ENCODE measurements around the gene RPS6KA2.

RPS6KA2 gene

GRCh38 chr6:166618251-166618650, 8.8 kb downstream of the RPS6KA2 start:
- DNase-seq (ENCODE audit: extremely low spot score): no peak
- TF ChIP-seq CTCF (IDR thresholded peaks at IDR 0.05; ENCODE audit: control extremely low read depth, extremely low read depth, low read depth, missing control alignments): no peak
- POLR2A ChIA-PET: no interaction called here
- CTCF ChIA-PET: interaction anchor here (1.1 kb wide), 1 partner anchor 10 kb away, joined by 3 read pairs; no protein-coding TSS in a partner anchor

GRCh38 chr6:166617359-166617758, 9.7 kb downstream of the RPS6KA2 start:
- POLR2A ChIA-PET: no interaction called here
- no peak for TF ChIP-seq CTCF (IDR thresholded peaks at IDR 0.05; ENCODE audit: control extremely low read depth, extremely low read depth, low read depth, missing control alignments)
- DNase-seq (ENCODE audit: extremely low spot score): no peak
- CTCF ChIA-PET: interaction anchor here (1.1 kb wide), 1 partner anchor 11 kb away, joined by 3 read pairs; no protein-coding TSS in a partner anchor

GRCh38 chr6:166616261-166617238, 10.5 kb downstream of the RPS6KA2 start:
- ChIA-PET POLR2A (no interaction called here), CTCF (no interaction called here)
- no peak for DNase-seq (ENCODE audit: extremely low spot score)
- TF ChIP-seq CTCF (IDR thresholded peaks at IDR 0.05; ENCODE audit: control extremely low read depth, extremely low read depth, low read depth, missing control alignments): no peak

- POLR2A ChIA-PET: no interaction called here
- DNase-seq (ENCODE audit: extremely low spot score): no peak
- CTCF ChIA-PET: no interaction called here
- no peak for TF ChIP-seq CTCF (IDR thresholded peaks at IDR 0.05; ENCODE audit: control extremely low read depth, extremely low read depth, low read depth, missing control alignments)
These were observed 11.8 kb downstream of the RPS6KA2 start for GRCh38 chr6:166615059-166615770.

- ChIA-PET CTCF (no interaction called here), POLR2A (no interaction called here)
- DNase-seq (ENCODE audit: extremely low spot score): no peak
- TF ChIP-seq CTCF (IDR thresholded peaks at IDR 0.05; ENCODE audit: control extremely low read depth, extremely low read depth, low read depth, missing control alignments): no peak
These were observed 12.5 kb downstream of the RPS6KA2 start for GRCh38 chr6:166614589-166614988.

- POLR2A ChIA-PET: no interaction called here
- no peak for TF ChIP-seq CTCF (IDR thresholded peaks at IDR 0.05; ENCODE audit: control extremely low read depth, extremely low read depth, low read depth, missing control alignments)
- DNase-seq (ENCODE audit: extremely low spot score): no peak
- CTCF ChIA-PET: interaction anchor here (2.3 to 2.7 kb wide), 2 partner anchors 10 to 14 kb away, joined by 7 to 11 read pairs; no protein-coding TSS in a partner anchor
These were observed 12.9 kb downstream of the RPS6KA2 start for GRCh38 chr6:166614171-166614583.

Measured in GM10248 (cell line).